Activated CD4-positive, alpha-beta T cell treated with anti-CD3 and anti-CD28 coated beads for 24 hours (primary cell): Measurements from ENCODE around the gene RAD51B.
"Not testable (repeated sequence)": the region's sequence is repeated elsewhere in the genome, so short reads cannot be mapped to it uniquely, and the experiment has no call there.

Source experiments
- DNase-seq, 2 donors: peaks; one replicate each; pipeline ENCODE4 v3.0.0-alpha.2; 2020; ENCODE audit warnings: low read depth in 2 of 2

The RAD51B gene

DNA sequence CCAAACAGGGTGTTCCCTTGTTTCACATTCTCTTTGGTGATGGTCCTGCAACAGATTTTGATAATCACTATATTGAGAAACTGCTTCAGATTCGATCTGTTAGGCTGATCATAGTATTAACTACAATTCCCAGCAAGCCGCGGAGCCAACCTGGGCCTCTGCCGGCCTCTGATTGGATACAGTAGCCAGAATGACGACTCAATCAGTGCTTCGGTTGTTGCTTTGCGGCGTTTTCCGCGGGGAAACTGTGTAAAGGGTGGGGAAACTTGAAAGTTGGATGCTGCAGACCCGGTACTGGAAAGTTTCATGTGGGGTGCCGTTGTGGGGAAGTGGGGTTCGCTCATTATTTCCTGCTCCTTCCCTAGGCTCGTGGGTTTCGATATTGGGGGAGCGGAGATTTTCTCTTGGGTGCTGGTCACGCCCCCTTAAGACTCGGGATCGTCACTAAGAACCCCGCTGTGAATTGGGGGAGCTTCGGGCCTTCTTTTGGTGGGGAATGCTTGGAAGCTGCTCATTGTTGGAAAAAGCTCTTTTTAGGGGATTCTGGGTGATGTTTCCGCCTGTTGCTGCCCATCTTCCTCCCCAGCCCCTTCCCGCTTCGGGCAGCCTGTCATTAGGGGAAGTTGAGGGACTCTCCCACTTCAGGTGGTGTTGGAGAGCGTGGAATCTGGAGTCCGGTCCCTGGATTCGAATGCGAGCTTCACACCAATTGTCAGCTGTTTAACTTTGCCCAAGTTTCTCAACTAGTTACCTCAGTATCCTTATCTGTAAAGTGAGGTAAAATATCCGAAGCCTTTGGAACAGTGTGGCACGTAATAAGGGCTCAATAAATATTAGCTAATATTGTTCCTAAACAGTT, at the start of gene RAD51B:
TSS of gene RAD51B (plus strand) at position 217 of the 859 bp plus-strand sequence.
- DNase-seq = peak; percentile 75 to 81

DNA sequence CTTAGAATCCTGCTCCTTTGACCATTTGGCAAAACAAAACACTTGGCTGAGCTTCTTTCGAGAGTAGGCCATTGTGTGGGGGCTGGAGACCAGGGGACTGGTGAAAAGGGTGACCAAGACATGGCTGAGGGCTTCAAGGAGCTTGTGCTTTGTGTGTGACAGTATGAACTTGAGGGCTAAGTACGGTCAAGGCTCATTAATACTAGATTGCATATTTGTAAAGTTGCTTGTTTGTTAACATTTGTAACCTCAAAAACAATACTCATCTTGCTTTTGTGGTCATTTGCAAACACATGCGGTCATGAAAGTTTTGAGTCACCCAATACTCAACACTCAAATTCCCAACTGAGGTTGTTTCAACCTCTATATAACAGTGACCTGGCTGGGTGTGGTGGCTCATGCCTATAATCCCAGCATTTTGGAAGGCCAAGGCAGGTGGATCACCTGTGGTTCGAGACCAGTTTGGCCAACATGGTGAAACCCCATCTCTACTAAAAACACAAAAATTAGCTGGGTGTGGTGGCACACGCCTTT, 45.7 kb upstream of the RAD51B start:
- DNase-seq = no peak

DNA sequence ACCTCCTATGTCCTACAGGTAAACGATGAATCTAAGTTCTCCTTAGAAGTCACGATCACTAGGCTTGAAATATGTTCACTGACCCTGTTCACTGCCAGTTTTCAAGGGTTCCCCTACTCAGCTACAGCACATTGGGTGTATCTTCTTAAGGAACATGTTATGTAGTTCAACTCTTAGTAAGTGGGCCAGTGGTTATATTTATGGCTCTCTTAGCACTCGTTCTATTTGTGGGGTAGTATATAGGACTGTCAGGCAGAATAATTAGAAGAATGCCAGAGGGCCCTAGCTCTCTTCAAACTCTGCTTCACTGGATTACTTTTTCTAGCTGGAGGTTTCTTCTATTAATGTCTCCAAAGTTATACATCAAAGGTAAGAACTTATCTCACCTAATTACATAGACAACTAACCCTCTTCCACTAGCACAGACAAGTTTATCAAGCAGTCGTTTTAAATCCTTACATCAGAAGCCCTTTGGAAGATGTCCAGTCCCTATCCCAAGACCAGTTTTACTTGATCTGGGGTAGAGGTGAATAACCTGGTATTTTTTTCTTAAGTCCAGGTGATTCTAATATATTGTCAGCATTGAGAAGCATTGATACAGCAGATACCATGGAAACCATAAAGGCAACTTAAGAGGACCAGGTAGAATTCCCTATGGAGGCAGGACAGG, 42.8 kb upstream of the RAD51B start:
- DNase-seq = no peak

DNA sequence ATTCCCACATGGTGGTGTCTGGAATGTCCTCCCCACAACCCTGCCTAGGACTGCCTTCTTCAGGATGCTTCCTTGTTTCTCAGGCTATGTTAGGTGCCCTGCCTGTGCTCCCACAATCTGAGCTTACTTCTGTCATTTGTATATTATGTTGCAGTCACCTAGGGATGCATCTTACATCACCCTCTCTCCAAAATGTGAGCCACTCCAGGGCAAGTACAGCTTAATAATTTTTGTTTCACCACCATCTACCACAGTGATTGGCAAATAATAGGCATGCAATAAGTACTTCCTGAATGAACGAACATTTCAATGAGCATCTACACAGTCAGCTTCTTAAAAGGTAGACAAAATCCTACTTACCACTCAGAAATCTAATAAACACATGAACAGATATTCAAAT, 40.8 kb upstream of the RAD51B start:
- DNase-seq = no peak

DNA sequence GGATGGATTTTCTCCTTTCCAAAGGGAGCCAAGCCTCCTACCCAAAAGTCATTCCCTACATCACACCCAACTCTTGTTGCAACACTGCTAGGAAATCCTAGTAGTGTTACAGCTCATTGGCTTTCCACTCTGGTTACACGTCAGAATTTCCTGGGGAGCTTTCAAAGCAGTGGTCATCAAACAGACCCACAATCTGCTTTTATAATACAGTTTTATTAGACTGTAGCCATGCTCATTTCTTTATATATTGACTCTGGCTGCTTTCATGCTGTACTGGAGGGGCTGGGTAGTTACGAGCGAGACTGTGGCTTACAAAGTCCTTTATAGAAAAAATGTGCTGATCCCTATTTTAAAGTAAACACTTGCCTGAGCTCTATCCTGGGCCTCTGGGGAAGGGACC, 37.5 kb upstream of the RAD51B start:
- DNase-seq = no peak

DNA sequence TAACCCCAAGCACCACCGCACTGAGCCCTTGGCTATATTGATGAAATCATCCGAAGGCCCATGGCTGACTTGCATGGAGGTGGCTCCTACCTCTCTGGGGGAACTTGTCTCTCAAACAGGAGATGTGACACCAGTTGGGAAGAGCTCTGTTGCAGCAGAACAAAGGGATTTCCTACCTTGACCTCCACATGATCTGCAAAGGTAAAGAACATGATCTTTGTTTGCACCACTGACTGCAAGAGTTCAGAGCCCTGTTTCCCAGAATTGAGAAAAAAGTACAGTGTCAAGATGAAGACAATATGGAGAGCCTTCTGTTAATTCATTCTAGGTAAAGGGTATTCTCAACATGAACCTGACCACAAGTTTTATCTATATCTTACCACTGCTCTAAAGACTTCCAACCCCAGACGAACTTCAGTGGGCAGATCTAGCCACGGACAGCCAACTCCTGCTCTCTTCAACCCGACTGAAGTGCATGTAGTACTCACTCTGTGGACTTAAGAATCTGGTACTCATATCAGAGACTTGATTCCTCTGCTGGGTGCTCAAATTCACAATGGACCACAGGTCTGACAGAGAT, 35.2 kb upstream of the RAD51B start:
- DNase-seq = no peak

DNA sequence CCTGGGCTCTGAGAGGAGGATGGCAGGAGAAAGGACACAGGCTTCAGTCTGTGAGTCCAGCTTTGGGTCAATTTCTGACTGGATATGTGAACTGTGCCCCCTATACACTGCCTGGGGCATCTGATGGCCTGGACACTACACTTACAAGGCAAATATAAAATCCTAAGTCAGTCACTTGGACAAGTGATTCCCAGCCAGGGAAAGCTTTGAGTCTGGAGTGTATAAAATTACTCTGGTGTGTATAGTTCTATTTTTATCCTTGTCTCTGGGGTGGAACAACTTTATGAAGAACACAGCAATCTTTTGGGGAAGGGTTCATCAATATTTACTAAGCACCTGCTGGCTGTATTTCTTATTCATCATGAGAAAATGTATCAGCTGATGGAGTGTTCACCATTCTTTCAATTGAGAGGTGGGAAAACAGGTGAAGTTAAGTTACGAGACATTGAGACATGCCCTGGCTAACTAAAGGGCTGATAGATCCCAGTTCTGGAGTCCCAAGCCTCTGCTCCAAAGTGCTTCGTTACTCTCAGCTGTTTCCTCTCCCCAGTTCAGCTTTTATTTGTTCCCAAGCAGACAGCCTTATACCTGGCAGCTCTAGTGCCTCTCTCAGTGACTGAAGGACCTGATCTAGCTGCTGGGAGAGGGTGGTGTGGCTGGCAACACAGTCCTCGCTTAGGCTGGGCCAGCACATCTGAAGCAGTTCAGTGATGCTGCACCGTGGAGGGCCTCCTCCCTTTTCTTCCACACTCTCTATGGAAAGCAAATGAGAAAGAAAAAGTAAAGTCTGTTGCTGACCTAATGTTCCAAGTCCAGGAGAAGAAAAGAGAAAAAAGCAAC, 34.1 kb upstream of the RAD51B start:
- DNase-seq = no peak

DNA sequence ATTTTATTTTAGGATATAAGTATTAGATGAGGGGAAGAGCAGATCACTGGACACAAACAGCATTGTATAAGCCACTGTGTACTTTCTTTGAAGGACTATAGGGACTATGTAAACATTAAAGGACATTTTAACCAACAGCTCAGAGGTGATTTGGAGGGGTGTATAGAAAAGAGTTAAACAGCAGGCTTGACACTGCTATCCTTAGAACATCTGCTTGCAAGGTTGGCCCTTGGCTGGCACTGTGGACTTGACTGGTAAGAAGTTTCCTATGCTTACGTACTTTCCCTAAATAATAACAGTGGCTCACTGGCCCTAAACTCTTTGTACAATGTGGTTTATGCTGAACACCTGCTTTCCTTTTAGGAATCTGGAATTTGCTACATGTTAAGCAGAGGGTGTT, 31.9 kb upstream of the RAD51B start:
- DNase-seq = no peak

DNA sequence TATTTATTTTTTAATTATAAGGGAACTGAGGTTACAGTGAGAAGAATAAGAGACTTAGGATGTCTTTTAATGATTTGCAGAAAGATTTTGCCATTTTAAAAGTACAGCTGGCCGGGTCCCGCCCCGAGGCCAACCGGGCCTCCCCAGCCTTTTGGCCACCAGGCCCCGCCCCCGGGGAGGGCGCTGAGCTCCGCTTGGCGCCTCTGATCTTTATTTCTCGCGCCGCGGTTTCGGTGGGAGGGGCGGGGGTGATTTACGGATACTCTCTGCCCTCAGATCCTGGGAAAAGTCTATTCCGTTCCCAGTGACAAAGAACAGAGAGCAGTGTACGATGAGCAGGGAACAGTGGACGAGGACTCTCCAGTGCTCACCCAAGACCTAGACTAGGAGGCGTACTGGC, 20.8 kb upstream of the RAD51B start:
- no peak for DNase-seq

DNA sequence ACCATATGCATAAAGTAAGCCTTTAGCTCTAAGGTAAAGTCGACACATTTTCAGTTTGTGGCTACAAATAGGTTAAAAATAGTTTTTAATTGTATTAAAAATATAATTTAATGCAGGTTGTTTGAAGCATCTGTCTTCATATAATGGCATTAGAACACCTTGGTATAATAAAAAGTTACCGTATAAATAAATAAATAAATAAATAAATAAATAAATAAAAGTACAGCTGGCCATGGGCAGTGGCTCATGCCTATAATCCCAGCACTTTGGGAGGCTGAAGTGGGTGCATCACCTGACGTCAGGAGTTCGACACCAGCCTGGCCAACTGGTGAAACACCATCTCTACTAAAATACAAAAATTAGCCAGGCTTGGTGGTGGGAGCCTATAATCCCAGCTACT, 18.8 kb upstream of the RAD51B start:
- no peak for DNase-seq

DNA sequence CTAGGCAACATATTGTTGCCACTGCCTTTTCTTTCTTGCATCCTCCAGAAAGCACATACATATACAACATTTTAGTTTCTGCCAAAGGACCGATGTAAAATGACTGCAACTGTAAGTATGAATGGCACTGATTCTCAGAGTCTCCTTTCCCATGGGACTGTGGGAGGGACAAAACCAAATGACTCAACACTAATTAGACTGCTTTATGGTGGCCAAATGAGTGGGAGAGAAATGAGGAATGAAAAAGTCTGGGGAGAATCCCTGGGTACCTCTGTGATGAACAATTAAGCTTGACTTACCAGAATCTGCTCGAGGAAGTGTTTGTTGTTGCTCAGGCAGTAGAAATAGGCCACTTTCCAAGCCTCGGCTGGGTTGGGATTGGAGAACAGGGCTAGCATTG, 13.3 kb upstream of the RAD51B start:
- DNase-seq = no peak

DNA sequence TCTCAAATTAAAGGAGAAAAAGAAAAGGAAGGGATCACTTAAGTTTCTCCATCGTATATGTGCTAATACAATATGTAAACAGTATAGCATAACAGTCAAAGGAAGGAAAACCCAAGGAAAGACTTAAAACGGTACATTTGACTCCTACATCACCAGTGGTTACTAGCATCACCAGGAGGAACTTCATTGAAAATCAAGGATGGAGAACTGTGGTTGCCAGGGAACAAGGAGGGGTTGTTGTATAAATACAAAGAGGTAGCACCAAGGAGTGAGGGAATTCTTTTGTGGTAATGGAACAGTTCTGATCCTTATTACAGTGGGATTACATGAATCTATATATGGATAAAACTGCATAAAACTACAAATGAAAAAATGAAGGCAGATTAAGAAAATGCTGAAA, 4.8 kb upstream of the RAD51B start:
- DNase-seq = no peak

DNA sequence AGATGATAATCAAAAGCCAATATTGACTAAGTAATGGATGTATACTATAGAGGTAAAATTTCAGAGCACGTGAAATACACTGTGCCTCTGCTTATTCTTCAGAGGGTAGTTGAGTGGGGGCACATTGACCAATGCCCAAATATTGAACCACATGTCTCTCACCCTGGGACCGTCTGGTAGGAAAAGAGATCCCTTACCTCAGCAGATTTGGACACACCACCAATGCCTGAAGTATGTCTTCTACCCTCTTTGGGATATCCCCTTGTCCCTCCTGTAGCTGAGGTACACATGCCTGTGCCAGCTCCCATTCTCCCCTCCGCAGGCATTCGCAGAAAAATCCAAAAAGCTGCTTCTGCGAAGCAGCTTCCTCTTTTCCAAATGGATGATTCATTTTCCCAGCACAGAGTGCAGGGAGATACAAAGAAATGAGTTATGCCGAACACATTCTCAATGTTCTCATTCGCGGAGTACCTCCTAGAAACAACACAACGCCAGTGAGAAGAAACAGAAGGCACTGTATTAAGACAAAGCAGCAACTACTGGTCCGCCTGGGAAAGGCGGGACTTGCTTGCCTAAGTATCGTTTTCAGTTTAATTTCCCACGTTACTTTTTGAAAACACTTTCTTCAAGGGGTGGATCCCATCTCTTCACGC, 3.9 kb upstream of the RAD51B start:
- DNase-seq = no peak

DNA sequence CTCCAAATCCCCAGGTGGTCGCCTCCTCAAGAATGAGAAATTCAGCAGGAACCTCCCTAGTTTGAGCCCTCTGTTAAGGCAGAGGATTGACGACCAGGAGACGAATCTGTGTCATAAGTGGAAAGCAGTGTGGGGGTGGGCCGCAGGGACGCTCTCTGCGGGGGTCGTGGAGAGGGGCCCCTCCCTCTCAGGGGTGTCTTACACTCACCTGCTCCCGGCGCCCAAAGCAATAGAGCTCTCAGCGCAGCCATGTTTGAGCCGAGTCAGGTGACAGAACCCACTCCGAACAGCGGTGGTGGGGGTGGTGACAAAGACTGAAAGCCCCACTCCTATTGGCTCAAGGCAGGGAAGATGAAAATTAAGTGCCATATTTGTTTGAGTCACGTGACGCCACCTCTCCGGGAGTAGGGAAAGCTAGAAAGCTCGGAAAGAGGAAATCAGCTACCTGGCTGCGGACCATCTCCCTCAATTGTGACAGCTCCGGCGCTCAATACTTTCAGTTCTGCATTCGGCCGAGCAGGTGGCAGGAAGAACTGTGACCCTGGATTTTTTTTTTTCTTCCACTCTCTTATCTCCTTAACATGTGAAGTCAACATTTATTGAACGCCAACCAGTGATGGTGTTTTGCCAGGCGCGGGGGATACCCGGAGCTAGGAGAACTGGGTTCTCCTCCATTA, 3.1 kb upstream of the RAD51B start, which contains the start of gene ZFYVE26:
TSS of gene ZFYVE26 (minus strand) at position 265 of the 677 bp plus-strand sequence. CDS start 627 bp downstream, outside the sequence.
- DNase-seq = peak; percentile 77 to 79

DNA sequence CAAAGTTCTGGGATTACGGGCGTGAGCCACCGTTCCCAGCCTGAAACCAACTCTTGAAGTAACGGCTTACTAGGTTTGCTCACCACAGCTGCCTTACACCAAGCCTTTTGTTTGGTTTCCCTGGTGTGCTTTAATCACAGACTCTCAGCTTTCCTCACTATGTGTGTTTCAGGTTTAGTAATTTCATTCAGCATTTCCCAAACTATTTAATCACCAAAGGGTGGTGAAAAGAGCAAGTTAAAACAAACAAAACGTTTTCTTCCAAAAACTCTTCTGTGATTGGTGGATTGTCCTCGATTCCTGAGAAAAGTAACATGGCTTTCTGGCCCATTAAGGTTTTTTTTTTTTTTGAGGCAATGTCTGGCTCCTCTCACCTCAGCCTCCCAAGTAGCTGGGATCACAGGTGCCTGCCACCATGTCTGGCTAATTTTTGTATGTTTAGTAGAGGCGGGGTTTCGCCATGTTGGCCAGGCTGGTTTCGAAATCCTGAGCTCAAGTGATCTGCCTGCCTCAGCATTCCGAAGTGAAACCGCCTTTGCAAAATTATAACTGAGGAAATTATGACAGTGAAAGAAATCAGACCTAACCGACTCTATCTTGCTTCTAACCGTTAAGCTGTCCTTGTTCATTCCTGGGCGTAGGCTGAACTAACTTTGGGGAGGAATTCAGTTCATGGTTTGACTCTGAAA, 1.7 kb upstream of the RAD51B start:
- DNase-seq = no peak

DNA sequence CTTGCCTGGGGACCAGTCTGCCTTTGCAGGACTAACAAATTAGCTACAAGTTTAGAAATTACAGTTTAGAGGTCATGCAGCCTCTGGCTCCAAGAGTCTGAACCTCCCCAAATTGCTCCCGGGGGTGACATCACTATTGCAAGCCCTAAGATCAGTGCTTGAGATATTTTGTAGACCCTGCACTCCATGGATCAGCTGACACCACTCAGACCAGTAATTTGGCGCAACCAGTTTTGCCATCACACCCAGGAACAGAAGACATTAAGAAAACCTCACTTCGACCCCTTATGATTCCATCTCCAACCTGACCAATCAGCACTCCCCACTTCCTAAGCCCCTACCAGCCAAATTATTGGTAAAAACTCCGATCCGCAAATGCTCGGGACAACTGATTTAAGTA, 1.1 kb upstream of the RAD51B start:
- DNase-seq = not testable (repeated sequence)

DNA sequence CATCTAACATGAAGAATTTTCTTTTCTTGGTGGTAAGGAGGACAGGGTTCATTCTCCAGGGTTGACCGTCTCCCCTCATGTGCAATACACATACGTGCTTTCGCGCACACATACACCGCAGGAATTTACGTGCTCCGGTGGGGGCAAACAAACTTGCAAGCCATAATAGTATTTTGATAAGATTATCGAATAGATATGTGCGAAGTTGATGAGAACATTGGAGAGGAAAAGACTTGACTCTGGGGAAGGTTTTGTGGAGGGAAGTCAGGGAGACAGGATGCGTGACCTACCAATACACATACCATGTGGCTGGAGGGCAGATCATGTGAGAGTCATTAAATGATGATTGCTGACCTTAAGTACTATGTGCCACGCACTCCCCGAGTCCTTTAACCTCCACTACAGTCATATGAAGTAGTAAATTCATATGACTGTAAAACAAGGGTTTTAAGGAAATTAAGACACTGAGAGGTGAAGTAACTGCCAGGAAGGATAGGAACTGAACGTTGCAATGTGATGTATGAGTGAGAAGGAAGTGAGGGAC, 921 bp downstream of the RAD51B start:
- DNase-seq = no peak

DNA sequence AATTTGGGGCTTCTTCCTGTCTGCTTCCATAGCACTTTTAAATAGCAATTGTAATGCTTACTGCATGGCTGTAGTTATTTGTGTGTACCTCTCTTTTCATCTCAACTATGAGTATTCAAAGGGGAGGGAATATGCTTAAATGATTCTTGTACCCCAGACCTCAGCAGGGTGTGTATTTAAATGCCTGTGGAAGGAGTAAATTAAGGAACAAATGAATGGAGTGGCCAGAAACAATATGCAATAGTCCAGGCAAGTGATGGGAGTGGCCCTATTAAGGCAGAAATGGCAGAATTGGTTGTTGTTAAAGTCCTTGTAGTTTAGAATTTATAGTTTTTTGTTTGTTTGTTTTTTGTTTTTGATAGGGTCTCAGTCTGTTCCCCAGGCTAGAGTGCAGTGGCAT, 1.5 kb downstream of the RAD51B start:
- no peak for DNase-seq

DNA sequence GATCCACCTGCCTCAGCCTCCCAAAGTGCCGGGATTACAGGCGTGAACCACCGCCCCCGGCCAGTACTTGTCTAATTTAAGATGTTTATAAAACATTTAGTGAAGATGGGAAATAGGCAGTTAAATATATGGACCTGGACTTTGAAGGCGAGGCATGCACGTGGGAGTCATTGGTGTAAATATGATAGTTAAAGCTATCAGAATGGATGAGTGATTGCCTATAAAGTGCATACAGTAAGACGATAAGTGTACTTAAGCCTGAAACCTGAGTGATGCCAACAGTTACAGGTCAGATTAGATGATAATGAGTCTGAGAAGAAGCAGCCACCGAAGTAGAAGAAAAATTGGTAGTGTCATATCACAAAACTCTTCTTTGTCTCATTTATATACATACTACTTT, 11.5 kb downstream of the RAD51B start:
- no peak for DNase-seq

DNA sequence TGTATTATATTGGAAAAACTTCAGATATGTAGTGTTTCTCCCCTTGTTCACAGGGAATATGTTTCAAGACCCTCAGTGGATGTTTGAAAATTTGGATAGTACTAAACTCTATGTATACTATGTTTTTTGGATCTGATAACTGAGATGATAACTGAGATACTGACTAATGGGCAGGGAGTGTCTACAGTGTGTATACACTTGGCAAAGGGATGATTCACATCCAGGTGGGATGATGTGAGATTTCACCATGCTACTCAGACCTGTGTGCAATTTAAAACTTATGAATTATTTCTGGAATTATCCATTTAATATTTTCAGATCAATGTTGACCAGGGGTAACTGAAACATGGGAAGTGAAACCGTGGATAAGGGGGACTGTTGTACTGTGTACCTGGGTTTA, 13.8 kb downstream of the RAD51B start:
- no peak for DNase-seq
